Measurements from ENCODE around the gene TCEAL7. TPM values are rescaled to one million over a fixed set of nuclear protein-coding genes. Genes with fewer than 3 reads are reported as not detected.
A peak's percentile ranks its signal among the peaks of the same experiment; 100 is the strongest.
"Not testable (repeated sequence)": the region's sequence is repeated elsewhere in the genome, so short reads cannot be mapped to it uniquely, and the experiment has no call there.

TCEAL7 gene, protein sequence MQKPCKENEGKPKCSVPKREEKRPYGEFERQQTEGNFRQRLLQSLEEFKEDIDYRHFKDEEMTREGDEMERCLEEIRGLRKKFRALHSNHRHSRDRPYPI
- 10 to 100 TPM; 19.5 to 32.4 (median 27.7) TPM for polyA plus RNA-seq (ENCODE audit: insufficient read depth in 1 of 5, insufficient read length in 5 of 5, low replicate concordance in 1 of 5)
- long read RNA-seq, donor 1, transcript TCEAL7-201 (3 exons, 1,177 nt) = major isoform, 7 of 22 reads
- long read RNA-seq, donor 1, partial matches to known transcripts = 5 of 22 reads
- long read RNA-seq, donor 1, other reads (novel, unspliced or antisense) = 7 of 22 reads
- long read RNA-seq, donor 2, transcript TCEAL7-201 (3 exons, 1,177 nt) = major isoform, 7 of 26 reads
- long read RNA-seq, donor 2, partial matches to known transcripts = 15 of 26 reads
- long read RNA-seq, donor 2, other reads (novel, unspliced or antisense) = 0 of 26 reads
- long read RNA-seq, donor 3, transcript TCEAL7-201 (3 exons, 1,177 nt) = major isoform, 6 of 24 reads
- long read RNA-seq, donor 3, partial matches to known transcripts = 16 of 24 reads
- long read RNA-seq, donor 3, other reads (novel, unspliced or antisense) = 0 of 24 reads
- long read RNA-seq, donor 4, partial matches to known transcripts = 14 of 17 reads
- long read RNA-seq, donor 4, other reads (novel, unspliced or antisense) = 0 of 17 reads
- long read RNA-seq, donor 5, transcript TCEAL7-201 (3 exons, 1,177 nt) = major isoform, 20 of 21 reads
- long read RNA-seq, donor 5, partial matches to known transcripts = 0 of 21 reads
- long read RNA-seq, donor 5, other reads (novel, unspliced or antisense) = 0 of 21 reads
- long read RNA-seq, donor 6, transcript TCEAL7-201 (3 exons, 1,177 nt) = major isoform, 5 of 14 reads
- long read RNA-seq, donor 6, partial matches to known transcripts = 7 of 14 reads
- long read RNA-seq, donor 6, other reads (novel, unspliced or antisense) = 0 of 14 reads
- long read RNA-seq, donor 7, transcript TCEAL7-202 (3 exons, 852 nt) = minor isoform, 5 of 12 reads
- long read RNA-seq, donor 7, transcript TCEAL7-201 (3 exons, 1,177 nt) = major isoform, 7 of 12 reads
- long read RNA-seq, donor 7, partial matches to known transcripts = 0 of 12 reads
- long read RNA-seq, donor 7, other reads (novel, unspliced or antisense) = 0 of 12 reads
- long read RNA-seq, donor 8, partial matches to known transcripts = 0 of 4 reads
- long read RNA-seq, donor 8, other reads (novel, unspliced or antisense) = 0 of 4 reads

DNA sequence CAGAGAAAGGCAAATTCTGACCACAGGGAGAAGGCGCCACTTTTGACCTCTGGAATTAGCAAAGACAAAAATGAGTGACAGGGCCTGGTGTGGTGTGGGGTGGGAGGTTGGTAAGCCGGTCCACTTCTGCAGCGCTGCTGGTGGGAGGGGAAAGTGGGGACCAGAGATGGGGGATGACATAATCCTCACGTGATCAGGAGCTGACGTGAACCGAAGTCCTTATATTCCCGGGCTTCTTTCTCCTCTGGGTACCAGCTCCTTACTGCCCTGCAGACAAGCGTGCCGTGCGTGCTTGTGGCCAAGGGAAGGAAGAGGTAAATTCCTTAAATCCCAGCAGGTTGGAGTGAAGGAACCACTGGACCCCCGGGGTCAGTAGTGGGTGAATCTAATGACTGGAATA lies at the start of gene TCEAL7:
Gene TCEAL7, plus strand, starts transcription at position 249 of the 400 bp plus-strand sequence. CDS start 1,165 bp downstream, outside the sequence.
- DNase-seq = peak; percentile 40 to 42

DNA sequence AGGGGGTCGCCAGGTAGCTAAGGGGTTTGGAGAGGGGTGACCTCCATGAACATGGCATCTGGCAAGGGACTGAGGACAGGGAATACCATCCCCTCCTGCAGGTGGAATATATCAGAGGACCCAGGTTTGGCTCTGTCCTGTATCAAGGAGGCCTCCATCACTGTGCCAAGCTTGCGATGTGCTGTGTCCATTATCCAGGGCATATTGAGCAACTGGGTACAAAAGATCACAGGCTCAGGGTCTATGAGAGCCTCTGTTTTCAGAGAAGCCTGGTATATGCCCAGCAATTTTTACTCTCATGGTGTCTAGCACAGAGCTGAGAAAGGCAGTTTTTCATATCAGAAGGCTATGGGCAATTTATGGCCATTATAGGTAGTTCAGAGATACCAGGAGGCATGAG lies 36.9 kb upstream of the TCEAL7 start:
- DNase-seq = no peak

DNA sequence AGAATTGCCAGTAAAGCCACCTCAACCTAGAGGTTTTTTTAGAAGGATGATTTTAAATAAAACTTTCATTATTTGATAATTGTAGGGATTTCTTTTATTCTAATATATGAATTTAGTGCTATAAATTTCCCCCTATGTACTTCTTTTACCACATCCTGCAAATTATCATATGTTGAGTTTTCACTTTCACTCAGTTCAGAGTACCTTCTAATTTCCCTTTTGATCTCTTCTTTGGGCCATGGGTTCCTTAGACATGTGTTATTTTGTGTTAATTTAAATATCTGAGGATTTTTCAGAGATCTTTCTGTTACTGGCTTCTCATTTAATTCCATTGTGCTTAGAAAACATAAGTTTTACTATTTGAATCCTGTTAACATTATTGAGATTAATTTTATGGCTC lies 25.3 kb upstream of the TCEAL7 start:
- no peak for DNase-seq

DNA sequence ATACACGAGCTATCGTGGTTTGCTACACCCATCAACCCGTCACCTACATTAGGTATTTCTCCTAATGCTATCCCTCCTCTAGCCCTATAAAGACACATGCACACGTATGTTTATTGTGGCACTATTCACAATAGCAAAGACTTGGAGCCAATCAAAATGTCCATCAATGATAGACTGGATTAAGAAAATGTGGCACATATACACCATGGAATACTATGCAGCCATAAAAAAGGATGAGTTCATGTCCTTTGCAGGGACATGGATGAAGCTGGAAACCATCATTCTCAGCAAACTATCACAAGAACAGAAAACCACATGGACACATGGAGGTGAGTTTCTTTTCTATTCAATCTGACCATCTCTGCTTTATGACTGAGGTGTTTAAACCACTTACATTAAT lies 24.4 kb upstream of the TCEAL7 start:
- not testable (repeated sequence) for DNase-seq

DNA sequence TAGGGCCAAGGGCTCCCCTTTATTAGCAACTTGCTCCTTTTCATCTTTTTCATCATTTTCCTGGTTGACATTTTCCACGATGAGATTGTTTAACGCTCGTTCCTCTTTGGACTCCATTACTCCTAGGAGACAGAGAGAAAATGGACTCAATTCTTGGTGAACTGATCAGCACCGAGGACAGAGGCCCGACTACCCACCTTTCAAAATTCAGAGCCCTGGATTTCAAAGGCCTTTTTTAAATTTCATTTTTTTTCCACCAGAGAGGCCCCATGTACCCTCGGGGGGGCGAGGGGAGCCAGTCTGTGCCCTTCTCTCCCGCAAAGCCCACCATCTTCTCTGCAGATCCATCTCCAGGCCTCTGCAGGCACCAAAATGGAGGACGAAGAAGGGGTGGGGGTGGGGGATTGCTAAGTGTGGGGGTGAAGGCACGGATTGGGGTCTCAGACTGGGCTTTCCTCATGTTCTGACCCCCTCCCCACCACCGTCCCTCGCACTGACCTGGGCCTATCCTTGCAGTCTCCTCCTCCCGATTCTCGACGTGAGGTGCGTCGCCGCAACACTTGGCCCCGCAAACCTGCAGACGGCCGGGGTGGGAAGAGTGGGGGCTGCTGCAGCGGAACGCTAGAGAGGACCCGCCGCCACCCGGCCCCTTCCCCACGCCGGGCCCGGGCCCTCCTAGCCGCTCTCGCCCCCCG lies 20.0 kb upstream of the TCEAL7 start:
- no peak for DNase-seq

DNA sequence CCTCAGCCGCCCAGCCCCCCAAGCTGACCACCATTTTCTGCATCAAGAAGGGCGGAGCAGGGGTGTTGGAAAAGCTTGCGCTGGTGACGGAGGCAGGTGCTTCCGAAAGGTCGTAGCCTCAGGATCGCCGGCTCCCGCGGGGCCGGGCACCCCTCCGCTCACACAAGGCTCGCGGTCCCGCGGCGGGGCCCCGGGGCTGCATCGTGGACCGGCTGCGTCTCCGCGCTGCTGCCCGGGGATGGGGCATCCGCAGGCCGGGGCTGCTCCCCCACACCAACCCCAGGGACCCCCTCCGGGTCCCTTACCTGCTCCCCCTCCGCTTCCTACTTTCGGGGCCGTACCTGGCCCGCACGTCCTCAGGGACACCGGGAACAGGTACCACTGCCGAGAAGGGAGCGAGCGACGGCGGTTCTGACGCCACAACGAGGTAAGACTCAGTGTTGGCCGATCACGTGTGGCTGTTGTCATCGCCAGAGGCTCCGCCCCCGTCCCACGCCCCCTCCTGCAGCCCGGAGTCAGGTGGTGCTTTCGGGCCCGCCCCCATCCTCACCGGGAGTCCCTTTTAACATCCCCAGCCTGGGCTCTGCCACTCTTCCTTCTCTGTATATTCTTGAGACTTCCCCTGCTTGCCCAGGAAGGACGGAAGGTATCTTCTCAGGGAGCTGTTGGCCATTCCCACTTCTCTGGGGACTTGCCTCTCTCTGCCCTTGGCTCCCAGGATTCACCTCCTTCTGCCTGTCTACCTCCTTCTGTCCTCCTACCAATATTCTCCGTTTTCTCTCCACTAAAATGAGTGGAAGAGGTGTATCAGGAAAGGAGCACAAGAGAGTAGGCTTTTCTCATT lies 19.3 kb upstream of the TCEAL7 start, which contains the start of gene BEX2:
Gene BEX2, minus strand, starts transcription at position 436 of the 844 bp plus-strand sequence. CDS start 1,014 bp downstream, outside the sequence.
- DNase-seq = peak; percentile 32 to 36

DNA sequence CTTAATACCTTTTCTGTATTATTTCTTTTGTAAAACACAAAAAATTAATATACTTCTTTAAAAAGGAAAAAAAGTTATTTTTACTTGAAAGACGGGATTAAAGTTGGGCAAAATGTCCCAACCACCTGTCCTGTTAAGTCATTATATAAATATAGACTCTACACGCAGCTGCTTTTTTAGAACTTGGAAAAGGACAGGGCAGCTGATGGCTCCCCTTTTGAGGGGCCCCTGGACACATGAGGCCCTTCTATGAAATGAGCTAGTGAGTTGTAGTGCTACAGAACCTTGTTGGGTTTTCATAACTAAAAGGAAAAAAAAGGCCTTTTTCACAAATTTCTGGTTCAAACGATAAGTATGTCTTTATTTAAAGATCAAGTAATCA lies 18.6 kb upstream of the TCEAL7 start:
- DNase-seq = no peak

DNA sequence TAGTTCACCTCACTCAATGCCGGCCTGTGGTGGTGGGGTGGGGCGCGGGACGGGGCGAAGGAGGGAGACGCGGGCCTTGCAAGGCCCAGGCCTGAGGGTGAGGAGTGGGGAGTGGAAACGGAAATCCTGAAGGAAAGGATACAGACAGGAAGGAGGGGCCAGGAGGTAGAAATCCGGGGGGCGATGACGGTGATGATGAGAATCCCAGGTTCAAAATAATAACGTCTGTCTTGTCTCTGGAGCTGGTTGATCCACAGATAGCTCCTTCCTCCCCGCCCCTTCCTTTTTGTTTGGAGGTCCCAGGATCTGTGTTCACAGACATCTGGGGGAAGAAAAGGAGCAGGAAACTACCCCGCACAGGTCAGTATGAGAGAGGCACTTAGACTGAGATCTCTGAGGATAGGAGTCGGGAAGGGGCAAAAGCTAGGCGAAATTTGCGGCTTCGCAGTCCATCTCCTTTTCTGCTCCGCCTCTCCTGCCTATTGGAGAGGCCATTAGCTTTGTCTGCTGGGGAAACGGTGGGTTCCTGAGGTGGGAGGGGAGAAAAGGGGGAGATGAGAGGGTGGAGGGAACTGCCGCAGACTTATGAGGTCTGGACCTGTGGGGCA lies 746 bp downstream of the TCEAL7 start:
- peak; percentile 17 to 23 for DNase-seq

DNA sequence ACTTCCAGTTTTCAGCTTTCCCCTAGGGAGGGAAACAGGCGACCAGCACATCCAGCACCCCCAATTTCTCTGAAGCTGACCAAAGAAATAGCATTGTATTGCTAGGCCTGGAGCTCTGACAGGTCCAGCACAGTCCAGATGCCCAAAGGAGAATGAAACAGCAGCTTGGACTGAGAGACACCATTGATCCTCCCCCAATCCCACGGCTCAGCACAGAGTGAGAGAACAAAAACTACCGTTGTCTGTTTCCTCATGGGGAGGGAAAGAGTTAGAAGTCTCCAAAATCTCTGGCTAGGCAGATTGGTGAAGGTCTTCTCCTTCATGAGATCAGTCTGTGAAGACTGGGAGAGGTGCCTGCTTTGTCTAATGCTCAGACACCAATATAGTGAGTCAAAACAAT lies 8.6 kb downstream of the TCEAL7 start:
- DNase-seq = no peak

GRCh38 chrX:103343105-103343504 lies 13.1 kb downstream of the TCEAL7 start:
- DNase-seq = peak in 1 of 2 donors; percentile 8

- DNase-seq = no peak
Measured at GRCh38 chrX:103344606-103345005, 14.6 kb downstream of the TCEAL7 start.

GRCh38 chrX:103347682-103348397 lies 17.8 kb downstream of the TCEAL7 start:
- DNase-seq = no peak

DNA sequence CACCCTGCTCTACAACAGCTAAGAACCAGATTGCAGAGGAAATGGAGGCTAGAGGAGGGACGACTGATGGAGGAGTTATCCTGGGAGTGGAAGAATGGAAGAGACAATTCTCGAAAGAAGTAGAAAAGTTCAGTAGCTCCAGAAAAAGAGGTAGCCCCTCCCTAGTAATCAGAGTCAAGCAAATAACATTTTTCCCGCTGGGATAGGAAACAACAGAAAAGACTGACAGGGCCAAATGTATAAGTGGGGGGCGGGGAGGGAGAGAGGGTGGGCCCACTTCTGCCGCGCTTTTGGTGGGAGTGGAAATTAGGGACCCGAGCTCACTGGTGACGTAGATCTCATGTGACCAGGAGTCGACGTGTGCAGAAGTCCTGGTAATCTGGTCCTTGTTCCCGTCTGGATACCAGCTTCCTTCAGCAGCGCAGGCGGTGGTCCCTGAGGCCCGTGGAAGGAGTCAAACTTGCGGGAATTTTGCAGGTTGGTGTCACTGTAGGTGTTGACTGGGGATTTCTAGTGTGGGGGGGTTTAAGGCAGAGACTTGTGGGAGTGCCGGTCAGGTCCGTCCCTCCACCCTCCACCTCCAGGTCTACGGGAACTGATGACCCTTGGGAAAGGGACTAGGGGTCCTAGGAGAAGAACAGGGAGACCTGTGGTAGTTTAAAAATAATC lies 26.2 kb downstream of the TCEAL7 start, which contains the start of gene TCEAL9:
Gene TCEAL9, plus strand, starts transcription at position 377 of the 669 bp plus-strand sequence. CDS start 1,179 bp downstream, outside the sequence.
- DNase-seq = peak; percentile 75 to 83

GRCh38 chrX:103356858-103357257 lies 26.8 kb downstream of the TCEAL7 start:
- peak; percentile 33 to 45 for DNase-seq

DNA sequence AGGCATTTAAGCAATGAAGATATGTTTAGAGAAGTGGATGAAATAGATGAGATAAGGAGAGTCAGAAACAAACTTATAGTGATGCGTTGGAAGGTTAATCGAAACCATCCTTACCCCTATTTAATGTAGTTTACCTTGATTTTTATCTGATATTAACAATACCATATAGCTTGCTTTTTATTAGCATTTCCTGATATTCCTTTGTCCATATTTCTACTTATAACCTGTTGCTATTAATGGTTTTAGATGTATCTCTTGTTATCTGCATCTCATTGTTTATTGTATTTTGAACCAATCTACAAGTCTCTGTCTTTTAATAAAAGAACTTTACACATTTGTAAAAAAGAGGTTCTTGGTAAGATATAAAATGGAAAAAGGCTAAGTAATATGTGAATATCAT lies 27.8 kb downstream of the TCEAL7 start:
- no peak for DNase-seq

GRCh38 chrX:103359605-103360004 lies 29.6 kb downstream of the TCEAL7 start:
- not testable (repeated sequence) for DNase-seq

DNA sequence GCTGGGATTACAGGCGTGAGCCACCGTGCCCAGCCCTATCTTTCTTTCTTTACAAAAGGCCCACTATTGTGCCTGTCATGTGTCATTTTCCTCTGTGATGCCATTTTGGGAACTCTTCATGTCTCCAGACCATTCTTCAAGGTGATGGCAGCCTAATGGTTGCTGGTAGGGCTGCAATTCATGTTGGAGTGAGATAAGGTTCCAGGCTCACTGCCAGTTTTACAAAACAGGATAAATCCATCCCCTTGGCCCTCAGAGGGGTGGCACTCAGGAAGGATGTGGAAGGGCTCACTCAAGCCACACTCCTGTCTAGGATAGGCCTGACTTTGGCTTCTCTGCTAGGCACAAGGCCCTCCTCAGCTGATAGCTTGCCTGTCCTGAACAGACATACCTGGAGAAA lies 30.1 kb downstream of the TCEAL7 start:
- DNase-seq = no peak

- DNase-seq = no peak
Measured at GRCh38 chrX:103360916-103361315, 30.9 kb downstream of the TCEAL7 start.
